ENCODE results near the gene DRAM2. TPM values are rescaled to one million over a fixed set of nuclear protein-coding genes. Genes with fewer than 3 reads are reported as not detected.

The DRAM2 gene
- total RNA-seq, result 43.8 and 52.8 TPM in 2 replicates

GRCh38 chr1:111139956-111140679 lies at the start of gene DRAM2, which contains the start of gene CEPT1:
DRAM2 (minus strand) TSS chr1:111140093; CDS start chr1:111131554, 8,539 bp downstream.
CEPT1 (plus strand) TSS chr1:111140223; CDS start chr1:111147715, 7,492 bp downstream.

Small RNAs within 50 kb of the gene (small RNA-seq; reads per million reads assigned to genes)
- gene AL355816.1, result not detected

Other genes starting within 250 kb of the DRAM2 start
- 18.9 and 19.0 TPM in 2 replicates for gene LRIF1, start 176.2 kb downstream of the DRAM2 start, total RNA-seq
- gene CEPT1, start 130 bp upstream of the DRAM2 start, total RNA-seq, result 51.1 and 56.9 TPM in 2 replicates
- 0.36 and 0.53 TPM in 2 replicates for gene DENND2D, start 60.6 kb upstream of the DRAM2 start, total RNA-seq
- not detected in 2 replicates for gene CHI3L2, start 87.6 kb upstream of the DRAM2 start, total RNA-seq
- gene CHIA, start 150.8 kb upstream of the DRAM2 start, total RNA-seq, result not detected in 2 replicates